Testis (tissue), 3 donors: ENCODE results near the gene PGF. TPM values are rescaled to one million over a fixed set of nuclear protein-coding genes. Genes with fewer than 3 reads are reported as not detected.

Experiments used
- DNase-seq: peaks from one replicate; pipeline ENCODE4 v3.0.0-alpha.2; 2019
- H3K27ac ChIP-seq, 2 donors: fragments of 200-600 bp; sonication (generic); one replicate each; pipeline ENCODE4 v1.5.1; 2019
- H3K27me3 ChIP-seq: fragments of 200-600 bp; sonication (generic); one replicate; pipeline ENCODE4 v1.5.1; 2019
- H3K36me3 ChIP-seq: fragments of 200-600 bp; sonication (generic); one replicate; pipeline ENCODE4 v1.5.1; 2017; ENCODE audit warnings: low read depth; ENCODE audit errors: missing control alignments
- H3K4me1 ChIP-seq: fragments of 200-600 bp; sonication (generic); one replicate; pipeline ENCODE4 v1.5.1; 2019
- H3K4me3 ChIP-seq, 2 donors: fragments of 200-600 bp; sonication (generic); one replicate each; pipeline ENCODE4 v1.5.1; 2017 to 2019
- H3K9me3 ChIP-seq: fragments of 200-600 bp; sonication (generic); one replicate; pipeline ENCODE4 v1.5.1; 2017
- POLR2A ChIP-seq: fragments of 450-650 bp; IDR thresholded peaks from one replicate; pipeline ENCODE4 v1.6.1; 2017; ENCODE audit warnings: antibody characterized with exemption, mild to moderate bottlenecking, moderate library complexity
- WGBS, 2 donors: methylation state at CpG; one replicate each; pipeline ENCODE4 v1.1.5; 2018; 5-methylcytosine and 5-hydroxymethylcytosine counted together
- intact Hi-C: fragments of 100-400 bp; cut with DNase I; formaldehyde crosslinking; loops from one replicate; pipeline ENCODE4 v1.15.1; 2023; ENCODE audit warnings: low total_unique reads
- polyA plus RNA-seq: library from polyadenylated mRNA; stranded (reverse); fragments of 350-450 nt; fragmentation: Illumina TruSeq; extraction: RNeasy Lipid Tissue Mini Kit (QIAGEN cat#74804); gene quantifications from one replicate; pipeline ENCODE4 v1.2.3, GENCODE V29; 2014; ENCODE audit warnings: low read depth, low replicate concordance; ENCODE audit not compliant: insufficient read depth
- total RNA-seq, 2 donors: library from RNA; depleted of rRNA; stranded (reverse); fragments of >200 nt; gene quantifications; one replicate each; pipeline ENCODE4 v1.2.3, GENCODE V29; 2016
- TF ChIP-seq, protein P1 (sequence below), 3 experiments: fragments of 450-650 bp in 2 of 3; fragments of 200-600 bp in 1 of 3; sonication (generic) in 1 of 3; IDR thresholded peaks; one replicate each; pipeline ENCODE4 v1.5.1; 2016 to 2019; ENCODE audit warnings: antibody characterized with exemption in 3 of 3, mild to moderate bottlenecking in 2 of 3, moderate library complexity in 1 of 3

Gene PGF
- total and polyA plus RNA-seq, 3 donors from 2014 or later: 5.4 to 11.5 (median 6.5) TPM

- H3K4me1 ChIP-seq: no peaks in the 10 kb centered on the region
Observed at GRCh38 chr14:74961238-74961911, 6.0 kb upstream of the PGF start.

DNA sequence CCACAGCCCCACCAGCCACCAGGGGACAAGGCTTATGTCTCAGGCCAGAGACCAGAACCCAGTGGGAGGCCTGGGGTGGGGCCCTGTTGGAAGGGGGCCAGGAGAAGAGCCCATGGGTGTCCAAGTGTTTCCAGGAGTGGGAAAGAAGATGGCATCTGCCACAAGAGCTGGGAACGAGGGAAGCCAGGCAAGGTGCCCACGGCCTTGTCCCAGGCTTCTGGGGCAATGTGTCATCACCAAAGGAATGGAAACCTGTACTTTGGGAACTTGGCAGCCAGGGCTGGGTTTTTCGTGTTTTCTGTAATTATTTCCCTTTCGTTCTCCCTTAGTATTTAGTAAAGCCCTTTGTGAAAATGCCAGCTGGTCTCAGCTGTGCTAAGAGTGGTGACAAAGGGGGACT lies 5.3 kb upstream of the PGF start:
- no peak for TF ChIP-seq POLR2A
- TF ChIP-seq, protein P1, sequence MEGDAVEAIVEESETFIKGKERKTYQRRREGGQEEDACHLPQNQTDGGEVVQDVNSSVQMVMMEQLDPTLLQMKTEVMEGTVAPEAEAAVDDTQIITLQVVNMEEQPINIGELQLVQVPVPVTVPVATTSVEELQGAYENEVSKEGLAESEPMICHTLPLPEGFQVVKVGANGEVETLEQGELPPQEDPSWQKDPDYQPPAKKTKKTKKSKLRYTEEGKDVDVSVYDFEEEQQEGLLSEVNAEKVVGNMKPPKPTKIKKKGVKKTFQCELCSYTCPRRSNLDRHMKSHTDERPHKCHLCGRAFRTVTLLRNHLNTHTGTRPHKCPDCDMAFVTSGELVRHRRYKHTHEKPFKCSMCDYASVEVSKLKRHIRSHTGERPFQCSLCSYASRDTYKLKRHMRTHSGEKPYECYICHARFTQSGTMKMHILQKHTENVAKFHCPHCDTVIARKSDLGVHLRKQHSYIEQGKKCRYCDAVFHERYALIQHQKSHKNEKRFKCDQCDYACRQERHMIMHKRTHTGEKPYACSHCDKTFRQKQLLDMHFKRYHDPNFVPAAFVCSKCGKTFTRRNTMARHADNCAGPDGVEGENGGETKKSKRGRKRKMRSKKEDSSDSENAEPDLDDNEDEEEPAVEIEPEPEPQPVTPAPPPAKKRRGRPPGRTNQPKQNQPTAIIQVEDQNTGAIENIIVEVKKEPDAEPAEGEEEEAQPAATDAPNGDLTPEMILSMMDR (IDR thresholded peaks at IDR 0.05): no peak
- no peaks in the 10 kb centered on the region for H3K4me1 ChIP-seq
- H3K4me3 ChIP-seq: no peak overlapping the region
- 72 to 79% methylated on average over 4 of the region's 4 CpGs for WGBS, 2 donors
- no peak overlapping the region for H3K27ac ChIP-seq
- intact Hi-C loops: no loop called here
- no peaks in the 10 kb centered on the region for H3K27me3 ChIP-seq
- no peak for DNase-seq
- no peaks in the 10 kb centered on the region for H3K9me3 ChIP-seq
- H3K36me3 ChIP-seq: no peaks in the 10 kb centered on the region

More at GRCh38 chr14:74961238-74961911, 6.0 kb upstream of the PGF start:
- Histone ChIP-seq H3K27ac (no peak overlapping the region), H3K4me3 (no peak overlapping the region), H3K36me3 (no peaks in the 10 kb centered on the region), H3K27me3 (no peaks in the 10 kb centered on the region), H3K9me3 (no peaks in the 10 kb centered on the region)
- intact Hi-C loops: no loop called here
- no peak for DNase-seq
- no peak for TF ChIP-seq POLR2A
- TF ChIP-seq, protein P1 (IDR thresholded peaks at IDR 0.05): no peak
- 83 to 88% methylated on average over 5 of the region's 5 CpGs for whole genome bisulfite sequencing, 2 donors

GRCh38 chr14:74959596-74960180 lies 4.3 kb upstream of the PGF start:
- no peak for DNase-seq
- H3K4me3 ChIP-seq: no peak overlapping the region
- H3K27me3 ChIP-seq: no peaks in the 10 kb centered on the region
- TF ChIP-seq, protein P1 (IDR thresholded peaks at IDR 0.05): no peak
- no peak for TF ChIP-seq POLR2A
- H3K36me3 ChIP-seq: no peaks in the 10 kb centered on the region
- WGBS, 2 donors: 87 to 91% methylated on average over 5 of the region's 5 CpGs
- intact Hi-C loops: no loop called here
- H3K9me3 ChIP-seq: no peaks in the 10 kb centered on the region
- no peak overlapping the region for H3K27ac ChIP-seq
- H3K4me1 ChIP-seq: peaks cover under 1% of the 10 kb centered on the region

DNA sequence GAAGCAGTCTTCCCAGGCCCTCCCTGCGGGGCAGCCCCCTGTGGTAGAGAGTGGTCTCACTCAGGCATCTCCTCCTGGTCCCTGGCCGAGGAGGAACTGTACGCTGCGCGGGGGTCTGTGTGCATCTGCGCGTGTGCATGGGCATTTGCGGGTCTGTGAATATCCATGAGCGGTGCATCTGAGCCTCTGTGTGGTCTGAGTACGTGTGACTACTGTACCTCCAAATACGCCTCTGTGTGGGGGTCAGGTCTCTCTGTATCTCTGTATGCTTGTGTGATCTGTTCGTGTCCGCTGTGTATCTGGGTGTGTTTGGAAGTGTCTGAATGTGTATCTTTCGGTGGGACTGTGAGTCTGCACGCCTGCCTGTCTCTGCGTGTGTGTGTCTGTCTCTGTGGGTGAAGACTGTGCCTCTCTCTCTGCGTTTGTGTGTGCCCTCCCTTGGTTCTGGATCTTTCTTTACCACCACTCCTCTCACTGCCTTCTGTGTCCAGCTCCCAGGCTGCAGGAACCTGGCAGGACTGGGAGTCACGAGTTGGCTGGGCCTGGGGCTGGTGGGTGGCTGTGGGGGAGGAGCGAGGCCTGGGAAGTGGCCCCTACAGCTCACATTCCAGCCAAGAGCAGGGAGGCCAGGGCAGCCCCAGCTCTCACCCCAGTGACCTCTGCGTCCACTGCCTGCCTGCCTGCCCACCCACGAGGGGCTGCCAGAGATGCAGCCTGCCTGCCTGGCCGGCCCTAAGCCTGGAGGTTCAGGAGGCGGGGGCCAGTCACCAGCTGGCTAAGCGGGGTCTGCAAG lies 1.1 kb upstream of the PGF start:
- DNase-seq: no peak
- no peak overlapping the region for H3K27ac ChIP-seq
- H3K4me1 ChIP-seq: peaks cover 7% of the 10 kb centered on the region
- no peaks in the 10 kb centered on the region for H3K9me3 ChIP-seq
- intact Hi-C loops: no loop called here
- peak overlapping the region in 1 of 2 donors; percentile 61 for H3K4me3 ChIP-seq
- TF ChIP-seq, protein P1 (IDR thresholded peaks at IDR 0.05): no peak
- TF ChIP-seq POLR2A: no peak
- 58 to 78% methylated on average over 6 to 23 of the region's 24 CpGs for WGBS, 2 donors
- H3K36me3 ChIP-seq: no peaks in the 10 kb centered on the region
- H3K27me3 ChIP-seq: no peaks in the 10 kb centered on the region
